HCT116 (cell line): ENCODE results near the gene ABCC11. TPM values are rescaled to one million over a fixed set of nuclear protein-coding genes. Genes with fewer than 3 reads are reported as not detected.
A peak's percentile ranks its signal among the peaks of the same experiment; 100 is the strongest.
"Not testable (repeated sequence)": the region's sequence is repeated elsewhere in the genome, so short reads cannot be mapped to it uniquely, and the experiment has no call there.

ENCODE experiments used
- ATAC-seq: fragments of 200-7000 bp; cut with Tn5 transposase; 2 replicates; pipeline ENCODE4 v1.9.1; 2020; ENCODE audit warnings: mild to moderate bottlenecking, moderate library complexity
- BruUV-seq: library from RNA; stranded (reverse); fragments of 400-500 nt; replicated peaks from 2 replicates; lab custom pipeline; 2021; lab: Mats Ljungman, UMichigan
- CTCF ChIA-PET: fragments of 300-600 bp; sonication (Branson Sonifier 250); formaldehyde crosslinking; loops from one replicate; lab custom pipeline; 2021; ENCODE audit warnings: antibody characterized with exemption; lab: Charles Lee
- POLR2A ChIA-PET: fragments of 300-600, 350-600 bp; sonication (Branson Sonifier 250); formaldehyde crosslinking; loops from one replicate; lab custom pipeline; 2021; ENCODE audit warnings: antibody characterized with exemption; lab: Charles Lee
- RAD21 ChIA-PET, 2 experiments: fragments of 300-600 bp; sonication (Branson Sonifier 250); formaldehyde crosslinking; loops; one replicate each; lab custom pipeline; 2023; ENCODE audit warnings: low total read pairs in 2 of 2; ENCODE audit not compliant: uncharacterized antibody in 2 of 2, unreplicated experiment in 2 of 2, low non-redundant PET in 1 of 2; lab: Charles Lee
- DNase-seq: peaks from one replicate; pipeline ENCODE4 v3.0.0-alpha.2; 2010; ENCODE audit warnings: low read depth, low spot score
- H2AFZ ChIP-seq: fragments of 200-600 bp; shearing (Covaris generic), sonication (generic); 2 replicates; pipeline ENCODE4 v1.6.1; 2017; ENCODE audit warnings: low read depth, mixed run types, mixed read lengths, antibody characterized with exemption, low read length; ENCODE audit not compliant: poor library complexity, severe bottlenecking
- H3K27ac ChIP-seq: 2 replicates; pipeline ENCODE4 v1.5.1; 2012; ENCODE audit warnings: low read depth, low read length
- H3K27me3 ChIP-seq: fragments of 200-600 bp; sonication (generic); 2 replicates; pipeline ENCODE4 v1.6.1; 2016; ENCODE audit warnings: mixed run types, low read length, mixed read lengths; ENCODE audit not compliant: insufficient read depth
- H3K36me3 ChIP-seq, 2 experiments: fragments of 200-500 bp in 1 of 2; fragments of 200-600 bp in 1 of 2; sonication (Bioruptor generic) in 1 of 2; sonication (generic) in 1 of 2; 2 replicates each; pipeline versions ENCODE4 v1.5.1 to v1.6.1; 2014 to 2016; ENCODE audit warnings: low read length in 2 of 2, inconsistent platforms in 1 of 2, mixed read lengths in 1 of 2, mixed run types in 1 of 2; ENCODE audit not compliant: insufficient read depth in 2 of 2, control insufficient read depth in 1 of 2
- H3K4me1 ChIP-seq, 2 experiments: fragments of 200-600 bp in 1 of 2; sonication (generic) in 1 of 2; 2 replicates each; pipeline versions ENCODE4 v1.5.1 to v1.6.1; 2012 to 2017; ENCODE audit warnings: low read length in 2 of 2, inconsistent platforms in 1 of 2, mild to moderate bottlenecking in 1 of 2, mixed read lengths in 1 of 2, mixed run types in 1 of 2, moderate library complexity in 1 of 2; ENCODE audit not compliant: insufficient read depth in 2 of 2, control insufficient read depth in 1 of 2
- H3K4me2 ChIP-seq: fragments of 200-600 bp; sonication (generic); 2 replicates; pipeline ENCODE4 v1.6.1; 2017; ENCODE audit warnings: mixed run types, low read length, mixed read lengths
- H3K4me3 ChIP-seq, 2 experiments: fragments of 200-600 bp in 1 of 2; sonication (generic) in 1 of 2; replicated peaks in 1 of 2; 2 replicates each; pipeline ENCODE4 v1.5.1; 2011 to 2016; ENCODE audit warnings: low read length in 2 of 2, control low read depth in 1 of 2, low read depth in 1 of 2, mild to moderate bottlenecking in 1 of 2, mixed read lengths in 1 of 2, mixed run types in 1 of 2
- H3K79me2 ChIP-seq: fragments of 200-600 bp; sonication (generic); 2 replicates; pipeline ENCODE4 v1.6.1; 2017; ENCODE audit warnings: mild to moderate bottlenecking, mixed run types, low read length, moderate library complexity, mixed read lengths; ENCODE audit not compliant: insufficient read depth
- H3K9ac ChIP-seq: fragments of 200-600 bp; sonication (generic); 2 replicates; pipeline ENCODE4 v1.6.1; 2016; ENCODE audit warnings: low read length, mixed read lengths
- H3K9me2 ChIP-seq: fragments of 200-600 bp; sonication (generic), shearing (Covaris generic); 2 replicates; pipeline ENCODE4 v1.6.1; 2017; ENCODE audit warnings: mixed run types, mild to moderate bottlenecking, moderate library complexity; ENCODE audit not compliant: insufficient read depth
- H3K9me3 ChIP-seq, 2 experiments: fragments of 200-500 bp in 1 of 2; fragments of 200-600 bp in 1 of 2; sonication (Bioruptor generic) in 1 of 2; sonication (generic) in 1 of 2; 2 replicates each; pipeline ENCODE4 v1.6.1; 2014 to 2017; ENCODE audit warnings: low read length in 2 of 2, mixed read lengths in 2 of 2, inconsistent platforms in 1 of 2, low read depth in 1 of 2, mild to moderate bottlenecking in 1 of 2, mixed run types in 1 of 2, moderate library complexity in 1 of 2; ENCODE audit not compliant: control insufficient read depth in 1 of 2, insufficient read depth in 1 of 2
- H4K20me1 ChIP-seq: fragments of 200-600 bp; sonication (generic), shearing (Covaris generic); 2 replicates; pipeline ENCODE4 v1.6.1; 2017; ENCODE audit warnings: mixed run types, mild to moderate bottlenecking, moderate library complexity; ENCODE audit not compliant: insufficient read depth
- CBX3 ChIP-seq: IDR thresholded peaks from 2 replicates; pipeline ENCODE4 v1.6.1; 2012; ENCODE audit warnings: low read depth
- EZH2 ChIP-seq: fragments of 200-600 bp; sonication (generic); IDR thresholded peaks from 2 replicates; pipeline ENCODE4 v1.6.1; 2017; ENCODE audit warnings: antibody characterized with exemption, mixed run types
- intact Hi-C: fragments of 100-400 bp; cut with micrococcal nuclease; formaldehyde crosslinking; loops from 2 replicates; pipeline ENCODE4 v1.10.0; 2022
- total RNA-seq: library from RNA; stranded (reverse); gene quantifications from one replicate; pipeline ENCODE4 v1.2.1, GENCODE V29; 2021; ENCODE audit not compliant: unreplicated experiment
- TF ChIP-seq, protein P1 (sequence below): IDR thresholded peaks from 2 replicates; pipeline ENCODE4 v1.6.1; 2012; ENCODE audit warnings: low read depth

ABCC11 gene
- total RNA-seq, 1 experiment from 2014 or later: 0.54 TPM

DNA sequence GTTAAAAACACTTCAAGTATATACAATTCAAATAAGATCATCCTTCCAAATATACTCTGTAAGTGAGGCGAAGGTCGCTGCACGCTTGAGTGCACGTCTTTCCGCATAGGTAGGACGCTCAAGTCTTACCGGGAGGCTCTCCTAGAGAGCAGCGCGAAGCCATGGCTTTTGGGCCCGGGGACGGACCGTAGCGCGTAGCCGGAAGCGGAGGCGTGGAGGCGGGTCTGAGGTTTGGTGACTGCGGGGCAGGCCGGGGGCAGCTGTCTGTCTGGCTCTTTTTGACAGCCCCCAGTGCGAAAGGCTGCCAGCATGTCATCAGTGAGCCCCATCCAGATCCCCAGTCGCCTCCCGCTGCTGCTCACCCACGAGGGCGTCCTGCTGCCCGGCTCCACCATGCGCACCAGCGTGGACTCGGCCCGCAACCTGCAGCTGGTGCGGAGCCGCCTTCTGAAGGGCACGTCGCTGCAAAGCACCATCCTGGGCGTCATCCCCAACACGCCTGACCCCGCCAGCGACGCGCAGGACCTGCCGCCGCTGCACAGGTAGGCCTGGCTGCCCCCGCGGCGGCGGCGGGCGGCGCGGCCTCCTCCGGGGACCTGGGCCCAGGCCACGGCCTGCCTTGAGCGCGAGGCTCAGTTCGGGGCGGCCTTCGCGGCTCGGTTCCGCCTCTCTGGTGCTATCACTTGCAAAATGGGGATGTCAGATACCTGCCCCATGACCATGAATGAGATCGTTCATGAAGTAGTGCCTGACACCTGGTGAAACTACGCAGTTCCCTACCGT lies 3.1 kb downstream of the ABCC11 start, which contains the start of gene LONP2 (continued):
- TF ChIP-seq, protein P1, sequence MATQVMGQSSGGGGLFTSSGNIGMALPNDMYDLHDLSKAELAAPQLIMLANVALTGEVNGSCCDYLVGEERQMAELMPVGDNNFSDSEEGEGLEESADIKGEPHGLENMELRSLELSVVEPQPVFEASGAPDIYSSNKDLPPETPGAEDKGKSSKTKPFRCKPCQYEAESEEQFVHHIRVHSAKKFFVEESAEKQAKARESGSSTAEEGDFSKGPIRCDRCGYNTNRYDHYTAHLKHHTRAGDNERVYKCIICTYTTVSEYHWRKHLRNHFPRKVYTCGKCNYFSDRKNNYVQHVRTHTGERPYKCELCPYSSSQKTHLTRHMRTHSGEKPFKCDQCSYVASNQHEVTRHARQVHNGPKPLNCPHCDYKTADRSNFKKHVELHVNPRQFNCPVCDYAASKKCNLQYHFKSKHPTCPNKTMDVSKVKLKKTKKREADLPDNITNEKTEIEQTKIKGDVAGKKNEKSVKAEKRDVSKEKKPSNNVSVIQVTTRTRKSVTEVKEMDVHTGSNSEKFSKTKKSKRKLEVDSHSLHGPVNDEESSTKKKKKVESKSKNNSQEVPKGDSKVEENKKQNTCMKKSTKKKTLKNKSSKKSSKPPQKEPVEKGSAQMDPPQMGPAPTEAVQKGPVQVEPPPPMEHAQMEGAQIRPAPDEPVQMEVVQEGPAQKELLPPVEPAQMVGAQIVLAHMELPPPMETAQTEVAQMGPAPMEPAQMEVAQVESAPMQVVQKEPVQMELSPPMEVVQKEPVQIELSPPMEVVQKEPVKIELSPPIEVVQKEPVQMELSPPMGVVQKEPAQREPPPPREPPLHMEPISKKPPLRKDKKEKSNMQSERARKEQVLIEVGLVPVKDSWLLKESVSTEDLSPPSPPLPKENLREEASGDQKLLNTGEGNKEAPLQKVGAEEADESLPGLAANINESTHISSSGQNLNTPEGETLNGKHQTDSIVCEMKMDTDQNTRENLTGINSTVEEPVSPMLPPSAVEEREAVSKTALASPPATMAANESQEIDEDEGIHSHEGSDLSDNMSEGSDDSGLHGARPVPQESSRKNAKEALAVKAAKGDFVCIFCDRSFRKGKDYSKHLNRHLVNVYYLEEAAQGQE: no peak
- TF ChIP-seq EZH2 (no peak), CBX3 (peak; percentile 82; the same call in 1 of the 2 replicates)

DNA sequence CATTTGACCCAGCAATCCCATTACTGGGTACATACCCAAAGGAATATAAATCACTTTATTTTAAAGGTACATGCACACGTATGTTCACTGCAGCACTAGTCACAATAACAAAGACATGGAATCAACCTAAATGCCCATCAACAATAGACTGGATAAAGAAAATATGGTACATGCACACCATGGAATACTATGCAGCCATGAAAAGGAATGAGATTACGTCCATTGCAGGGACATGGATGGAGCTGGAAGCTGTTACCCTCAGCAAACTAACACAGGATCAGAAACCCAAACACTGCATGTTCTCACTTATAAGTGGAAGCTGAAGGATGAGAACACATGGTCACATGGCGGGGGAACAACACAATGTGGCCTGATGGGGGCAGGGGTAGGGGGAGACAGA lies 7.2 kb downstream of the ABCC11 start:
- peaks cover 11% of the 10 kb centered on the region for H3K79me2 ChIP-seq
- RAD21 ChIA-PET, POLR2A ChIA-PET, H4K20me1 ChIP-seq, H3K9me3 ChIP-seq, intact Hi-C loops, H3K4me2 ChIP-seq, H3K36me3 ChIP-seq, DNase-seq, ATAC-seq, H3K27ac ChIP-seq, H2AFZ ChIP-seq, H3K4me3 ChIP-seq, CTCF ChIA-PET, H3K4me1 ChIP-seq, BruUV-seq, H3K9me2 ChIP-seq, H3K9ac ChIP-seq, H3K27me3 ChIP-seq: not testable (repeated sequence)
